GM19372 (cell line): ENCODE results near the gene CCDC142.

ENCODE experiments used
- ATAC-seq: cut with Tn5 transposase; IDR thresholded peaks from one replicate; pipeline ENCODE4 v1.9.1; 2021; ENCODE audit warnings: mild to moderate bottlenecking, low read depth, moderate library complexity; ENCODE audit not compliant: unreplicated experiment

Gene CCDC142

DNA sequence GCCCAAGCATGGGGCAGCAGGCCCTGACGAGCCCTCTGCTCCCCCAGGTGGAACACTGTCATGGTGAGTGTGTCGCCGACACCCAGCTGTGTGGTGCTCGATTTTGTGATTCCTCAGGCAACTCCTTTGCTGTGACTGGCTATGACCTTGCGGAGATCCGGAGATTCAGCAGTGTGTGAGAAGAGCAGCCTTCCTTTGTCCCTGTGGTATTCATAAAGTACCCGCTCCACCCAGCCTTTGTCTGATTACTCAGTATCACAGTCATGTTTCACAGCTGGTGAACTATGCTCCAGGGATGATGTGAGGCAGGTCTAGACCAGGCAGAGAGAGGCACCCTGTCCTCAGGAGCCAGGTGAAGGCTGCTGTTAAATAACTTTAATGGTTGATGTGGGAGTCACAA, 57.3 kb downstream of the CCDC142 start:
- ATAC-seq, result no peak

DNA sequence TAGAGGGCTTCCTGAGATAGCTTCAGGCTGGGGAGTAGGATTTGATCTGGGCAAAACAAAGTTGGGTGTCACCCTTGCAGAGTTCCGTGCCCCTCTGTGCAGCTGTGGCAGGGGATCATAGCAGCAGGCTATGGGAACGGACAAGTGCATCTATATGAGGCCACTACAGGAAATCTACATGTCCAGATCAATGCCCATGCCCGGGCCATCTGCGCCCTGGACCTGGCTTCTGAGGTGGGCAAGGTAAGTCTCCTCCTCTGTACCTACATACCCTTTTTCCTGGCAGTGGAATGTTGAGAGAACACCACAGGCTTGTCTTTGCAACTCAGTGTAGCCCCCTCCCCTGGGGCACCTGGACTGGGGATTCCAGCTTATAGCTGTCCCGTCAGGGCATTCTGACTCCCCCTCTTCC, 57.8 kb downstream of the CCDC142 start:
- ATAC-seq, result no peak

DNA sequence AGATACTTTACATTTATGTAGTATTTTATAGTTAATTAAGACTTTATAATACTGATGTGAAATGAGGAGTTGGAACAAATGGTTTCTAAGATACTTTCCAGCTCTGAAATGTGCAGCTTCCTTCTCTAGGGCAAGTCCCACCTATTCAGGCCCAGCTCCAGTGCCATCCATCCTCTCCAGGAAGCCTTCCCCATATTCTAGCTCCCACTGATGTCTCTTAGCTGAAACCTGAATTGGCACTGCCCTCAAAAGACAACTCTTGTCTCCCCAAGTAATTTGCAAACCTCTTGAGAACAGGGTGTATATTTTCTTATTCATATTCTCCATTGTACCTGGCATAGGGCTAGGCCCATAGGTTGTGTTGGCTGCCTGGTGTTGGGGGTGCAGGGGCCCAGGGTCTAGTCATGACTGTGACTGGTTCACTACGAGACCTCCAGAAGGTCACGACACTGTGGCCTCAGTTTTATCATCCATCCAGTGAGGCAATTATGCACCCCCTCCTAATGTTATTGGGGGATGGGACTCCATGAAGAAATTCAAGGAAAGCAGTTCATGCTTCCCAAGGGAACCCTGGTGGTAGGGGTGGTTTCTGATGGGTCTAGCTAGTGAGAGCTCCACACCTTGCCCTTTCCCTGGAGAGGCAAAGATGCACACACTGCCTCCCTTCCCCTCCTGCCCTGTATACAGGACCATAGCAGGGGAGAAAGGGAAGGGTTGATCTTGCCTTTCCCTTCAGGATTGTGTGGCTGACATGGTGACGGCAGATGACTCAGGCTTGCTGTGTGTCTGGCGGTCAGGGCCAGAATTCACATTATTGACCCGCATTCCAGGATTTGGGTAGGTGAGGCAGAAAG, 58.4 kb downstream of the CCDC142 start:
- ATAC-seq, result no peak
